ENCODE data around the gene CYP2R1. TPM values are rescaled to one million over a fixed set of nuclear protein-coding genes. Genes with fewer than 3 reads are reported as not detected.
A peak's percentile ranks its signal among the peaks of the same experiment; 100 is the strongest.

Gene CYP2R1, protein sequence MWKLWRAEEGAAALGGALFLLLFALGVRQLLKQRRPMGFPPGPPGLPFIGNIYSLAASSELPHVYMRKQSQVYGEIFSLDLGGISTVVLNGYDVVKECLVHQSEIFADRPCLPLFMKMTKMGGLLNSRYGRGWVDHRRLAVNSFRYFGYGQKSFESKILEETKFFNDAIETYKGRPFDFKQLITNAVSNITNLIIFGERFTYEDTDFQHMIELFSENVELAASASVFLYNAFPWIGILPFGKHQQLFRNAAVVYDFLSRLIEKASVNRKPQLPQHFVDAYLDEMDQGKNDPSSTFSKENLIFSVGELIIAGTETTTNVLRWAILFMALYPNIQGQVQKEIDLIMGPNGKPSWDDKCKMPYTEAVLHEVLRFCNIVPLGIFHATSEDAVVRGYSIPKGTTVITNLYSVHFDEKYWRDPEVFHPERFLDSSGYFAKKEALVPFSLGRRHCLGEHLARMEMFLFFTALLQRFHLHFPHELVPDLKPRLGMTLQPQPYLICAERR
- total RNA-seq: 15.6 TPM

DNA sequence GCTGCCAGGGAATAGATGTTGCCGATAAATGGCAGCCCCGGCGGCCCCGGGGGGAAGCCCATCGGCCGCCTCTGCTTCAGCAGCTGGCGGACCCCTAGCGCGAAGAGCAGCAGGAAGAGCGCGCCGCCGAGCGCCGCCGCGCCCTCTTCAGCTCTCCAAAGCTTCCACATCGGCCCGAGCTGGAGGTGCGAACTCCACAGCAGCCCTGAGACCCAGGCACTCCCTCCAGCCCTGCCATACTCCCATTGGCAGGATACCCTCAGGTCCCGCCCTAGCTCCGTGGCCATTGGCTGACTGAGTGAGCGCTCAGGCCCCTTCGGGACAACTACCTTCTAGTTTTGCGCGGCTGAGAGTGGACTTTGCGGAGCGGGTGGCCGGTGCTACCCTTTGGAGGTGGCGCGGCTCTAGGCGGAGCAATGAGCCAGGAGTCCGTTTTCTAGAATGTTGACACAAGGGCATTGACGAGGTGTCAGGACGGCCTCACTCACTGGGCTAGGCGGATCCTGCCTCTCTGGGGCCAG is at the start of gene CYP2R1:
Gene CYP2R1 (minus strand): TSS at position 196 of the 521 bp plus-strand sequence. CDS start 26 bp downstream, at position 170.
- peaks cover 26% of the 10 kb centered on the region for H3K4me1 ChIP-seq (ENCODE audit: insufficient read depth, low read length)
- H3K27me3 ChIP-seq (ENCODE audit: insufficient read depth, low read length): no peaks in the 10 kb centered on the region
- peak within 1 kb of the TSS; percentile 66 for H3K4me3 ChIP-seq (ENCODE audit: low read length)
- no peaks in the 10 kb centered on the region for H3K9me3 ChIP-seq (ENCODE audit: low read depth, low read length)

DNA sequence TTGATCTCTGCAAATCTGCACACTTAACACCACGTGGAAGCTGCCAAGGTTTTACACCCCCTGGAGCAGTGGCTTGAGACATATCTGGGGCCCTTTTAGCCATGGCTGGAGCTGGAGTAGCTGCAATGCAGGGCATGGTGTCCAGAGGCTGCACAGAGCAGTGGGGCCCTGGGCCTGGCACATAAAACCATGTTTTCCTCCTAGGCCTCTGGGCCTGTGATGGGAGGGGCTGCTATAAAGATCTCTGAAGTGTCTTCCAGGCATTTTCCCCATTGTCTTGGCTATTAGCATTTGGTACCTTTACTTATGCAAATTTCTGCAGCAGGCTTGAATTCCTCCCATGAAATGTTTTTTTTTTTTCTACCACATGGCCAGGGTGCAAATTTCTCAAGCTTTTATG is 46.9 kb upstream of the CYP2R1 start:
- Histone ChIP-seq H3K4me1 (ENCODE audit: insufficient read depth, low read length) (no peaks in the 10 kb centered on the region), H3K27me3 (ENCODE audit: insufficient read depth, low read length) (no peaks in the 10 kb centered on the region), H3K4me3 (ENCODE audit: low read length) (no peak overlapping the region), H3K9me3 (ENCODE audit: low read depth, low read length) (no peaks in the 10 kb centered on the region)

DNA sequence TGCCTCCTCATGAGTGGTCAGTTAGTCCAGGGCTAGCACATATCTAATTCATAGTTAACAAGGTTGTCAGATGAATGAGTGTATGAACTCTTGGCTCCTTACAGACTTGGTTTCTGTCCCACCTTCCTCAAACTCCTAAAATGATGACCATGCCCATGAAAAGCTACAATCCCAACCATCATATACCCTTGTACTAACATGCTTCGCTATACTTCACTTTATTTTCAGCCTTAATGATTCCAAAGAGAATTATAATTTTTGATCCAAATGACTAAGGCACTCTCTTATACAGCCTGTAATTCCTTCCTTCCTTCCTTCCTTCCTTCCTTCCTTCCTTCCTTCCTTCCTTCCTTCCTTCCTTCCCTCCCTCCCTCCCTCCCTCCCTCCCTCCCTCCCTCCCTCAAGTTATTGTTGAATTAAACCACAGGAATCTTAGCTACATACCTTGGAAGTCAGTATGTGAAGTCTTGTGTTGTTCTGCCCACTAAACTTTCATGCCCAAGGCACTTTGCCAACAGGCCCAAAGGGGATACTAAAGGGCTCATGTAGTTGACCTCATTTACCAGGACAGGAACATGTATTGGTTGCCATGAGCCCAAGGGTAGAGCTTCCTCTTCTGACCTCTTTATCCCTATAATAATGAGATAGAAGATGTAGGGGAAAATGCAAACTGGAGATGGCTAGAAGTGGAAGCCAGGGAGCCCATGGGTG is 42.8 kb upstream of the CYP2R1 start:
- Histone ChIP-seq H3K9me3 (ENCODE audit: low read depth, low read length) (no peaks in the 10 kb centered on the region), H3K4me3 (ENCODE audit: low read length) (no peak overlapping the region), H3K4me1 (ENCODE audit: insufficient read depth, low read length) (no peaks in the 10 kb centered on the region), H3K27me3 (ENCODE audit: insufficient read depth, low read length) (no peaks in the 10 kb centered on the region)

DNA sequence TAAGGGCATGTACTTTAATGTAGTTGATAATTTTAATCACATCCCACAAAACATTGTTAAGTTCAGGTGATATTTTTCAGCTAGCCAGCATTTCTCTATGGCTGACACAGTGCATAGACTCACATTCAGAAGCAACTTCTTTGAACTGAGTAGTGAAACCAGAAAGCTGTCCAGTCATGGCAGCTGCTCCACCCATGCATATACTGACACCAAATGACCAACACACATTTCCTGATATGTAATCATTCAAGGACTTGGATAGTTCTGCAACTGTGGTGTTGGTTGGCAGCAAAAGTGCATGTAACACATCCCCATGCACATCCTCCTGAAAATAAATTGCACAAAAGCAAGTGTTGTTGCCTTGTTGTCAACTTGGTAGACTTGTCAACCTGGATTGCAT is 40.4 kb upstream of the CYP2R1 start:
- Histone ChIP-seq H3K4me1 (ENCODE audit: insufficient read depth, low read length) (no peaks in the 10 kb centered on the region), H3K4me3 (ENCODE audit: low read length) (no peak overlapping the region), H3K9me3 (ENCODE audit: low read depth, low read length) (no peaks in the 10 kb centered on the region), H3K27me3 (ENCODE audit: insufficient read depth, low read length) (no peaks in the 10 kb centered on the region)

DNA sequence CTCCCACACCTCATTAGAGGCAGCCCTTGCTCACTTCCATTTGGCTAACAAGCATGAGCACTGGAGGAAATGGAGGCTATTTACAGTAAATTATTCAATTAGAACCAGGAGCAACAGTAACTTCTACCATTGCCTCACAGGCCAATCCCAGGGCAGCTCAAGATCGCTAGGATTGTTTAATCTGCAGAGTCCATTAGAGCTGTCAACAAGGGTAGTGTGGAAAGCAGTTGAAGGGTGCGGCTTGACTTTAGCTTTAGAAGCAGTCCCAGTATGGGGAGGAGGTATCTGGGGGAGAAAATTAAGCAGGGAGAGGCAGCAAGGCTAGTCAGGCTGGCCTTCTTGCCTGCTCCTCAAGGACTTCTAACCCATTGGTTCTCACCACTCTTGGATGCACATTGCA is 38.3 kb upstream of the CYP2R1 start:
- no peaks in the 10 kb centered on the region for H3K9me3 ChIP-seq (ENCODE audit: low read depth, low read length)
- H3K4me1 ChIP-seq (ENCODE audit: insufficient read depth, low read length): no peaks in the 10 kb centered on the region
- no peaks in the 10 kb centered on the region for H3K27me3 ChIP-seq (ENCODE audit: insufficient read depth, low read length)
- H3K4me3 ChIP-seq (ENCODE audit: low read length): no peak overlapping the region

DNA sequence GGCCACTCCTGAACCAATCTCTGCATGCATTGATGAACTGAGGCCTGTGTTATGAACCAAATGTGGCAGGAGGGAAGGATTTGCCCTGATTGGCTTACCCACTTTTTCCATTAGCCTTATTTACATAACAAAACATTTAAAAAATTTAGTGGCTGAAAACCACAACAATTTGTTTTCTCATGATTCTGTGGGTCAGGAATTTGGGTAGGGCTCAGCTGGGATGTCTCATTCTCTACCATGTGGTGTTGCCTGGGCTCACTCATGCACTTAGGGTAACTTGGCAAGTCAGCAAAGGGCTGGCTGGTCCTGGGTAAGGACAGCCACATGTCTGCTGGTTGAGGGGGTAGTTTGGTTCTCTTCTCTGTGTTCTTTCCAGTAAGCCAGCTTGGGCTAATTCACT is 35.1 kb upstream of the CYP2R1 start:
- Histone ChIP-seq H3K27me3 (ENCODE audit: insufficient read depth, low read length) (no peaks in the 10 kb centered on the region), H3K9me3 (ENCODE audit: low read depth, low read length) (no peaks in the 10 kb centered on the region), H3K4me1 (ENCODE audit: insufficient read depth, low read length) (no peaks in the 10 kb centered on the region), H3K4me3 (ENCODE audit: low read length) (no peak overlapping the region)

DNA sequence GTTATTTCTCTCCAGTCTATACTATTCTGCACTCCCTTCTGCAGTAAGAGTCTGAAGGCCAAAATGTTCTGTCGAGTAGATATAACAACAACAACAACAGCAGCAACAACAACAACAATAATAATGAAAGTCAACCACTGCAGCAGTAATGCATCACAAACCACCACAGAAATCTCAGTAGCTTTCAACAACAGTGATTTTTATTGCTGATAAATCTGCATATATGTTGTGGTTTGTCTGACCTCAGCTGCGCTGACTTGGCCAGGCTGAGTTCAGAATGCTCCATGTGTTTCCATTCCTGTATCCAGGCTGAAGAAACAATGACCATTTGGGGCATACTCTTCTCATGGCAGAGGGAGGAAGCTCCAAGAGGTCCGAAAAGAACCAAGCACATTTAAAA is 32.3 kb upstream of the CYP2R1 start:
- no peaks in the 10 kb centered on the region for H3K27me3 ChIP-seq (ENCODE audit: insufficient read depth, low read length)
- no peaks in the 10 kb centered on the region for H3K4me1 ChIP-seq (ENCODE audit: insufficient read depth, low read length)
- no peak overlapping the region for H3K4me3 ChIP-seq (ENCODE audit: low read length)
- no peaks in the 10 kb centered on the region for H3K9me3 ChIP-seq (ENCODE audit: low read depth, low read length)

DNA sequence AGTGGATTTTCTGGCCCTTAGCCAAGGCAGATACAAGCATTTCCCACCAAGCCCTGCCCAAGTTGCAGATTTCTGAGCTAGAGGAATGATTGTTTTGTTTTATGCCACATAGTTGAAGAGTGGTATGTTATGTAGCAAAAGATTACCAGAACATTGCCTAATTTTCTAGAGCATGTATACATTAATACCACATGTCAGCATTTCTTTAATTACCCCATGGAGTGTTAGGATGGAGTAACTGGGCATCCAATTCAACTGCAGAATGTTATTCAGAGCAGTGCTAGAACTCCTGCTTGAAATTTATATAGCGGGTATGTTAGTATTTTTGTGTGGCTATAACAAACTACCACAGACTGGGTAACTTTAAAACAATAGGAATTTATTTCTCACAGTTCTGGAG is 24.4 kb upstream of the CYP2R1 start:
- Histone ChIP-seq H3K4me3 (ENCODE audit: low read length) (no peak overlapping the region), H3K4me1 (ENCODE audit: insufficient read depth, low read length) (no peaks in the 10 kb centered on the region), H3K9me3 (ENCODE audit: low read depth, low read length) (no peaks in the 10 kb centered on the region)

DNA sequence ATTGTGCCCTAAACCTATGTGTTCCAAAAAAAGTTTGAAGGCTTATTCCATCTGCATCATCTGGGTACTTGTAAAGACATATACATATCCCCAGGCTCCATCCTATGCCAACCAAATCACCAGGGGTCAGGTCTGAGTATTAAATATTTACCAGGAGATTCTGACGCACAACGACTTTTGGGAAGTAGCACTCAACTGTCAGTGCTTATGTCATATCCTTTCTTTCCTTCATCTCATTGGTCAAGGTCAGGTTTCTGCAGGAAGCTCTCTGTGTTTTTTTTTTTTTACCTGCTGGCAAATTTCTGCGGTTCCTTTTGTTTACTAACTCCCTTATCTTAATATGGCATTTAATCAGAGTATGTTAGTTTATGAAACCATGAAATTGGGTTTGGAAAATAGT is 22.5 kb upstream of the CYP2R1 start:
- Histone ChIP-seq H3K4me3 (ENCODE audit: low read length) (no peak overlapping the region), H3K9me3 (ENCODE audit: low read depth, low read length) (no peaks in the 10 kb centered on the region), H3K27me3 (ENCODE audit: insufficient read depth, low read length) (no peaks in the 10 kb centered on the region), H3K4me1 (ENCODE audit: insufficient read depth, low read length) (no peaks in the 10 kb centered on the region)

More for the DNA sequence above, 24.4 kb upstream of the CYP2R1 start:
- no peaks in the 10 kb centered on the region for H3K27me3 ChIP-seq (ENCODE audit: insufficient read depth, low read length)

DNA sequence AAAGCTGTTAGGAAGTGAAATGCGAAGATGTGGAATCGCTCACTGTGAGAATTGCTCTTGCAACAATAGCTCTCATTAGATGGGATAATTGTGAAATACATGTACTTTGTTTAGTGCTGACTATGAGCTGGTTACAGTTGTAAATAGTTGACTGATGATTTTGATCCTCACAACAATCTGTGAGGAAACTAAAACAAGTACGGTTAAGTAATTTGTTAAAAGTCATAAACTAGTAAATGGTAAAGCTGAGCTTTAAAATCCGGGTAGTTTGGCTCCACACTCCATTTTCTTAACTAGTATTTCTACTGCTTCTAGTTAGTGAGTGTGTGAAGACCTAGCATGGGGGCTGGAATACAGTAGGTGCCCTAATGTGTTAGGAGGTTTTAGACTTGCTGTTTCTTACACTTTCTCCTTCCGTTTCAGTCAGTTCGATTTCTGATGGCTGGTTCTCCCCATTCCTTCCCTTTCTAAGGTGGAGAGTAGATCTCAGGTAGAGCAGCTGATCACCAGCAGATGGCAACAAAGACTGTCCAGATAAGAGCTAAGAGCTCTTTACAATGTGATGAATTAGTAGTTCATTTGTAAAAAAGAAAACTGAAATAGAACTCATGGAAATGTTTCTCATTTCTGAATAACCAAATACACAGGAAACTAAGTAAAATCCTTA is 16.3 kb upstream of the CYP2R1 start:
- H3K4me3 ChIP-seq (ENCODE audit: low read length): no peak overlapping the region
- no peaks in the 10 kb centered on the region for H3K9me3 ChIP-seq (ENCODE audit: low read depth, low read length)
- peaks cover 26% of the 10 kb centered on the region for H3K4me1 ChIP-seq (ENCODE audit: insufficient read depth, low read length)

DNA sequence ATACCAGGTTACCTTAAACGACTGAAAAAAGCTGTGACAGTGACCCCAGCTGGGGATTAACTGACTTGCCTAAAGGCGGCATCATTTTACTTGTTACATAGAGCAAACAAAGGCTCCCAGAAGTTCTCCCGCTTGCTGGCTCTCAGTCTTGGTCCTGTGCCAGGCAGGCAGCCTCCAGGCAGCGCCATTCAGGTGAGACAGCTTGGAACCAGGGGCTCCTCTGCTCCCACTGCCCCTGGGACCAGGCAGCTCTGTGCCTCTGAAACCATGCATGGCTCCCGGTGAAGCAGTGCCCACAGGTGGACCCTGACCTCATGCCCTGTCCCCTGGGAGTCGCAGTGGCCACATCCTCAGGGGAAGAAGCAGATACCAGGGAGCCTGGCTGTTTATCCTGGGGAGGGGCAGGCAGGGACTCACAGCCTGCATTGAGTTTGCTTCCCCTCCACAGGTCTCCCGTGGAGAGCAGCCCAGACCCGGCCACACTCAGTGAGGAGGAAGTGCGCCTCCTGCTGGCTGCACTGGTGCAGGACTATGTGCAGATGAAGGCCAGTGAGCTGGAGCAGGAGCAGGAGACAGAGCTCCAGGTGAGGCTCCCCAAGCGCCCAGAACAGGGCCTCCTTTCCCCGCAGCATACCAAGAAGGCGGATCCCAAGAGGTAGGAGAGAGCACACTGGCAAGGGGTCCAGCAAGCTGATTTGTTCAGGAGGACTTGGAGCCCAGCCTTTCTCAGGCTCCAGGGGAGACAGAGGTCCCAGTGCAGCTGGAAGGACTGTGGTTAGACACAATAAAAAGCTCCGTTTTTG is 15.6 kb upstream of the CYP2R1 start:
- no peaks in the 10 kb centered on the region for H3K27me3 ChIP-seq (ENCODE audit: insufficient read depth, low read length)
- H3K9me3 ChIP-seq (ENCODE audit: low read depth, low read length): no peaks in the 10 kb centered on the region
- H3K4me3 ChIP-seq (ENCODE audit: low read length): no peak overlapping the region
- peaks cover 26% of the 10 kb centered on the region for H3K4me1 ChIP-seq (ENCODE audit: insufficient read depth, low read length)

More for the DNA sequence above, 16.3 kb upstream of the CYP2R1 start:
- H3K27me3 ChIP-seq (ENCODE audit: insufficient read depth, low read length): no peaks in the 10 kb centered on the region

DNA sequence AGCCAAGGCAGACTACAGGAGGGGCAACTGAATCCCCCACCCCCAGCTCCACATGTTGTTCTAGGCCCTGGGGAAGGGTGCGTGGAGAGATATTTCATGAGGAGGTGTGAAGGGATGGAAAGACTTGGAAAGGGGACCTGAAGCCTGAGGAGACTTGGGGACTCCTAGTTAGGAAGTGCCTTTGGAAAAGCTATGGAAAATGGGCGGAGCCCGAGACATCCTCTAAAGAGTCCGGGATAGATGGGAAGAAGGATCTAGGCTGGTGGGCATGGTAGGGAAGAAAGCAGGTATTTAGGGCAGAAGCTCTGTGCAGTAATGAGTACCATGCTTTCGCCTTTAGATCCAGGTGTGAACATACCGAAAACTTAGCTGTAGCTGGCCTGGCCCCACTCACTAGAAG is 15.0 kb upstream of the CYP2R1 start:
- Histone ChIP-seq H3K27me3 (ENCODE audit: insufficient read depth, low read length) (no peaks in the 10 kb centered on the region), H3K4me3 (ENCODE audit: low read length) (no peak overlapping the region), H3K9me3 (ENCODE audit: low read depth, low read length) (no peaks in the 10 kb centered on the region), H3K4me1 (ENCODE audit: insufficient read depth, low read length) (peaks cover 26% of the 10 kb centered on the region)

DNA sequence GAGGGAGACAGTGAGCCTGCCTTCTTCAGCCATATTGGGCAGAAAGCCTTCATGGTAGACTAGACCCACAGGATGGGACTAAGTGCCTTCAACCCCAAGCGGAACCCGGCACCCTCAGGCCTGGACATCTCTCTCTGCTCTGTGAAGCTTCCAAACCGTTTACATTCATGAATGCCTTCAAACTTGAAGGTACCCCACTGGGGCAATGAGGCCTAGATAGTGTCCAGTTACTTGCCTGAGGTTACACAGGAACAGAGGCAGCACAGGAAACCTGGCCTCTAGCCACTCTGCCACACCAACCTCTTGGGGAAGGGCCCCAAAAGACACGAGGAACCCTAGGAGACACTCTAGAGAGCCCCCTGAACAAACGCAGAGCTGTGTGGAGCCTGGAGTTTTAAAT is 14.5 kb upstream of the CYP2R1 start:
- Histone ChIP-seq H3K4me3 (ENCODE audit: low read length) (no peak overlapping the region), H3K9me3 (ENCODE audit: low read depth, low read length) (no peaks in the 10 kb centered on the region), H3K27me3 (ENCODE audit: insufficient read depth, low read length) (no peaks in the 10 kb centered on the region), H3K4me1 (ENCODE audit: insufficient read depth, low read length) (peaks cover 26% of the 10 kb centered on the region)

Data from mononuclear cell (primary cell).